IPS-18c (cell line): ENCODE data around the gene MYRF.

Experiments
- H3K4me3 ChIP-seq: 2 replicates; pipeline ENCODE4 v1.7.0; 2013; ENCODE audit warnings: low read depth, mild to moderate bottlenecking, low read length, moderate library complexity; ENCODE audit not compliant: insufficient read depth
- H3K9me3 ChIP-seq: one replicate; pipeline ENCODE4 v1.6.1; 2013; ENCODE audit warnings: mild to moderate bottlenecking, low read length, moderate library complexity; ENCODE audit not compliant: control insufficient read depth, insufficient read depth

MYRF gene

DNA sequence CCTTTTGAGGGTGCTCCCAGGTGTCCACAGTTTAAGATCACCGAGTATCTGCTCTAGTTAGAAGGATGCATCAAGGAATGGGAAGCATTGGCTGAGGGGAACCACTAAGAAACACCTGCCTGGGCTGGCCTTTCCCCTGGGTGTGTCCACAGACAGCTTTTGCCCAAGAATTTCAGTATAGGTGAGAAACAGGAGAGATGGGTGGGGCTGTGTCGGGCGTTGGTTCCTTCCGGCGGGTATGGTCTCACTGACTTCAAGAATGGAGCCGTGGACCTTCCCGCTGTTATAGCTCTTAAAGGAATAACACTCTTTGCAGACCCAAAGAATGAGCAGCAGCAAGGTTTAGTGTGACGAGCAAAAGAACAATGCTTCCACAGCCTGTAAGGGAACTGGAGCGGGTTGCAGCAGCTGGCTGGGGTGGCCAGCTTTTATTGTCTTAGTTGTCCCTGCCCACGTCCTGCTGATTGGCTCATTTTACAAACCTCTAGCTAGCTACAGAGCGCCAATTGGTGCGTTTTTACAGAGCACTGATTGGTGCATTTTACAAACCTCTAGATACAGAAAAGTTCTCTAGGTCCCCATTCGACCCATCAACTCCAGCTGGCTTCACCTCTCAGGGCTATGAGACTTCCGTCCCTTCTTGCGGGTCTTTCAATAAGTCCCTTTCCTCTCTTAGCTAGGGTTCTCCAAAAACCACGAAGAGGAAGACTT, 62.0 kb downstream of the MYRF start:
- no peaks in the 10 kb centered on the region for H3K9me3 ChIP-seq
- H3K4me3 ChIP-seq = peak overlapping the region; percentile 95

DNA sequence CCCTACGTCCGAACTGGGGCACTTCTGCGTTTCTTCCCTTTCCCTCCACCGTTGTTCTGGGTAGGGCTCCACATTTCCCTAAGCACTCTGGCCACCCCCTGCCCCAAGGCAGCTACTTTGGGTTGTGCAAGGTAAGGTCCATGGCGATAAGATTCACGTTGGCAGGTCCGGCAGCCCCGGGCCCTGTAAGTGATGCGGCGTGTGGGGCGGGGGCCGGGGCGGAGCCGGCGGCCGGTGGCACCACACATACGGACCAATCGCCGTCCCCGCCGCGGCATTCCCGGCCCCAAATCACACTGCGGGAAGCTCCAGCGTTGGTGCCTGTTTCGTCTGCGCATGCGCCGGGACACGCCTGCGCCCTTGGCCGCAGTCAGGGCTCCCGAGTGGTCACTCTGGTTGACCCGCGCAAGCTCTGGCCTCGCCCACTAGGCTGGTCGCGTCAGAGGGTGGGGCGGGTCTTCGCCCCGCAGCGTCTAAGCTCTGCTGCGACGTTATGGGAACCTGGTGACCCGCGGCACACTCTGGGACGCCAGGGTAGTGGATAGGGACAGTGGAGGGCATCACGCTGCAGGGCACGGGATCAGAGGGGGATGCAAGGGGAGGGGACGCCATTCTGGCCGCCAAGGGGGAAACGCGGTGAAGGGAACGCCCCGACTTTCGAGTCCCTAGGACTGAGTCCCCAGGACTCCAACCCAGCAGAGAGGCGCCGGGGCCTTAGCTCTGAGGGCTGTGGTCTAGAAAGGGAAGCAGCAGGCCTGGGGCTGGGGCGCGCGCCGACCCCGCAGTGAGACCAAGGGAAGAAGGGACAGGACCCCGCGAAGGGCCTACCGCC, 62.7 kb downstream of the MYRF start:
- Histone ChIP-seq H3K4me3 (peak overlapping the region; percentile 95), H3K9me3 (no peaks in the 10 kb centered on the region)

DNA sequence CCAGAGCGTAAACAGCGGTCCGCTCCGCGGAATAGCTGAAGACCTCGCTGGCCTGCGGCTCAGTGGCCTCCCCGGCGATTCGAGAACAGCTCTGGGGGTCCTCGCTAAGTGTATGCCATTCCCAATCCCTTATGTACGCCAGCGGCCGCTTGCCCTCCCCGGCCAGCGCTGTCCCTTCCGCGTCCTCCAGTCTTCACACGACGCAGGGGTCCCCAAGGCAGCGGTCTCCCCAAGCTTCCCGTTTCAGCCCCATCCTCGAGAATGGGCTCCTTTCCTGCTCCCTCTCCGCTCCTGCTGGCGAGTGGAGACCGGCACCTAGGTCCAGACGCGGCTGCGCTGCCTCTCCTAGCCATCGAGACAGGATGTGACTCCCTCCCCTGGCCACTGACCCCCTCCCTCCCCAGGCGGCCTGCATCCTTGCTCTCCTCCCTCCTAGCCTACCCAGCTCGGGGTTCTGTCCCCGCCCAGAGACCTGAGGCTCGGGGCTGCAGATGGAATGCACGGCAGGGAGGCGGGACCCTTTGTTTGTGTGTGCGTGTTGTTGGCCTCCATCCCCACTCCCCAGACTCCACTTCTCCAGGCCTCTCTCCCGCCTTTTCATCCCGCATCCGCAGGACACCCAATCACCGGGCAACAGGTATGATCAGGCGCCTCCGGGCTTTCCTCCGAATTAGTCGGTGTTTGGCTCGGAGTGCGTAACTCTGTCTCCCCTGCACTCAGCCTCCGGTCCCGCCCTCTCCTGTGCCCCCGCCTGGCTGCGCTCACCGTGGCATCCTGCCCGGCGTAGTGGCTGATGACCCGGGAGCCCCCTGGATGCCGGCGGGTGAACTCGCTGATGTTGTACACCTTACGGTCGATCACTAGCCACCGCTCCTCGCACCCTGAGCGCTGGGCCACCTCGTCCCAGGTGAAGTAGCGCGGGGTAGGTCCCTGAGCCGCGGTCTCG, 63.6 kb downstream of the MYRF start:
- H3K9me3 ChIP-seq = no peaks in the 10 kb centered on the region
- H3K4me3 ChIP-seq = peak overlapping the region; percentile 95

DNA sequence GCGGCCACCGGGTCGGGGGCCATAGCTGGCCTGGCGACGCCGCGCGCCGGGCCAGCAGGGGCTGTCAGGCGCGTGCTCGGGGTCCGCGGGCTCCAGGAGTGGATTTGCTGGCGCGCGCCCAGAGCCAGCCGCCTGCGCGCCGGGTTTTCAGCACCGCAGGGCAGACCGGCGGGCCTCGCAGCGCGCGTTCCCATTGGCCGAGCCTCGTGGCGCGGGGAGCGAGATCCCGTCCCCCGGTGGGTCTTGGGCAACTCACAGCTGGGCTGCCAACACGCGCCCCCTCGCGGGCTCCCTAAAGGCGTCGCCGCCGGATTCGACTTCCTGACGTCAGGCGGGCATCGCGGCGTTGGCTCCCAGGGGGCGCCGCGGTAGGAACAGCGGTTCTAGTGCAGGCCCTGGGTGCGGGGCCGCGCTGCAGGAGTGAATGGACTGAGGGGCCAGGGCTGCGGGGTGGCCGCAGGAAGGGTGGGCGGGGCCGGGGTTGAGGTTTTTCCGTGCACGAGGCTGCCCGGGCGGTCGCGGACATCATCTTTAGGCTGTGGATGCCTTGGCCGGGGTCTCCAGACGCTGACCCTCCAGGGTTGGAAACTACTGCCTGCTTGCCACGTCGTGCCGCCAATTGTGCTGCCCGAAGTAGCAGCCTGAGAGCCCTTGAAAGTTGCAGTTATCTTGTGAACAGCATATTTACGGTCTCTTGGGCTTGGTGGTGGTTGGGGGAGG, 64.5 kb downstream of the MYRF start, which contains the start of gene FADS1:
Gene FADS1 (minus strand): TSS at position 268 of the 720 bp plus-strand sequence. CDS start 74 bp downstream, at position 194.
- Histone ChIP-seq H3K9me3 (no peaks in the 10 kb centered on the region), H3K4me3 (peak within 1 kb of the TSS; percentile 95)

DNA sequence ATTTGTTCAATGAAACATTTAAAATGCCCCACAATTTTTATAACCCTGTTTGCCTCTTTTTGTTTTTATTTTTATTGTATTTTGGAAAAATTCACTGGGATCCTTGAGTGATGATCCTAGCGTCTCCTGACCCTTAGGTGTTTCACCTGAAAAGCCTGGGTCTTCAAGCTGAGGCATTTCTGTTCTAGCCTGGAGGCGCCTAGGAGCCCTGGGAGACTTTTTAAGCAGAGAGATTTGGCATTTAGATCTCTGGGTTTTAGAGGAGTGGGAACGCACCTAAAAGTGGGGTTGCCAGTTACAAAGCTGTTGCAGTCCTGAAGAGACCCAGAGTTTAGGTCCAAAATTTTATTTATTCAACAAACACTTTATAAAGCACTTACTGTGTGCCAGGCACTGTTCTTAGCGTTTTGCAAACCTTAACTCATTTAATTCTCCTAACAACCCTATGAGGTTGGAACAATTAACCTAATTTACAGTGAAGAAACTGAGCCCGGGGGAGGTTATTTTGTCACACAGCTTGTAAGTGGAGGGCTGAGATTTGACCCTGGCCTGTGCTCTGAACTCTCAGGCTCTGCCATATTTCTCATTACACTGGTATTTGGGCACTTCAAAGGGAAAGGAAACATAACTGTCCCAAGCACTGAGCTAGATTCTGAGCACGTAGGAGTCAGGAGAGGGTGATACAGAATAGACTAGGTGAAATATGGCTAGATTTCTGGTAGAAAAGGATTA, 65.2 kb downstream of the MYRF start:
- no peaks in the 10 kb centered on the region for H3K9me3 ChIP-seq
- H3K4me3 ChIP-seq = peak overlapping the region; percentile 95

DNA sequence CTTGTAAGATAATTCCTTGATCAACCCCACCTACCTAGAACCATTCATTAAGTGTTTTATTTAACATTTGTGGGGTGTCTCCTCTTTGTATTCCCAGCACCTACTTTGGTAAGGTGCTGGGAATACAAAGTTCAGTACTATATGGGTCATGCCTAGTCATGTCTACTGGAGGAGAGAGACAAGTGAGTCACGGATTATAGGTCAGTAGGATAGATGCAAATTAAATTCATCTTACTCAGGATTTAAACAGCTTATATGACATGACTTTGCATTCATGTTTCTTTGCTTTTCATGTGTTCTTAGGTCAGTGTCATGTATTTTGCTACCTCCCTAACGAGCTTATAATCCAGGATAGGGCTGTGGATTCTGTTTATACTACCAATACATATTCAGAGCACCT, 67.7 kb downstream of the MYRF start:
- Histone ChIP-seq H3K9me3 (no peaks in the 10 kb centered on the region), H3K4me3 (no peak overlapping the region)

DNA sequence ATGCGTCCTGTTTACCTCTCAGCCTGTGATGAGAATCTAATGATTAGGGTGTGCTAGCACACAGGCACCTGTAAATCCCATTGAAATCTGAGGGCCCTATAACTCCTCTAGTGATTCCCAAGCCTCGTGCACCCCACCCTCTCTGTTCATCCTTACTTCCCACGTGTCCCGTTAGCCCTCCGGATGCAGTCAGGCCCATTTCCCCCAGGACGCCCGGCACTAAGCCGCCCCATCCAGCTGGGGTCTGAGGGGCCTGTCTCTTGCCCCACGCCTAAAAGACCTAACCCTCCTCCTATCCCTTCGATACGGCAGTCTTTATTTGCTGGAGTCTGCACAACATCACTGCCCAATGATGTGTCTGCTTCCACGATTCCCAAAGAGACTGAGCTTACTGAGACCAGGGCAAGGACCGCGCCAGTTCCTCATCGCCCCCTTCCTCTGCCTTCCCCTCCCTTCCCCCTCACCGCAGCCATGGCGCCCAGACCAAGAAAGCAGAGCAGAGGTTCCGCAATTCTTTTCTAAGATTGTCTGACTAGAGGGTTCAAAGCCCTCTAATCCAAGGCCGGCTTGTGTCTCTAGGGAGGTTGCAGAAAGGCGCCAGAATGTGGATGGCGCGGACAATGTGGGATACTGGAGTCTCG, 74.6 kb downstream of the MYRF start:
- H3K4me3 ChIP-seq = peak overlapping the region; percentile 93
- no peaks in the 10 kb centered on the region for H3K9me3 ChIP-seq

DNA sequence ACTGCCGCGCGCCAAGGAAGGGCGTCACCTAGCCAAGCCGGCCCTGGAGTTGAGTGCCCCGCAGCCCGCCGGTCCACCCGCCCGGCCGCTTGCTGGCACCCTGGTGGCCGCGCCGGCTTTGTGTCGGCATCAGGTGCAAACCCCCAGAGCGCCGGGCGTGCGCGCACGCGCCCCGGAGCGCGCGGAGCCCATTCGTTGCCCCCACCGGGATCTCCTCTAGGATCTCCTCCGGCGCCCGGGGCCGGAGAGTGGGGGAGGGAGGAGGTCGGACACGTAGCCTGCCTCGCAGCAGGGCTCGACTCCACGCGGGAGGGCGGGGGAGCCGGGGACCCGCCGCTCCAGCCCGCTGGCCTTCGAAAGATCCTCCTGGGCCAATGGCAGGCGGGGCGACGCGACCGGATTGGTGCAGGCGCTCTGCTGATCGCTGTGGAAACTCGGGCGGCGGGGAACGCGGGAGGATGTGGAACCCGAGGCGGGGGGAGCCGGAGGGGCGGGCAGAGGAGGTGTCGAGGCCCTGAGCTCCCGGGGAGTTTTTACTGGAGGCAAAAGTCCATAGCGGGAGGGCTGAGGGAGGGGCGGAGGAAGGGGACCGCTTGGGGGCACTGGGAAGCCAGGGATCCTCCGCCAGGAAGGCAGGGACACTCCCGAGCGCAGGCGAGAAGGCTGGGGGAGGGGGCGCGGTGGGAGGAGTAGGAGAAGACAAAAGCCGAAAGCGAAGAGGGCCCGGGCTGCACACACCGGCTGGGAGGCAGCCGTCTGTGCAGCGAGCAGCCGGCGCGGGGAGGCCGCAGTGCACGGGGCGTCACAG, 75.3 kb downstream of the MYRF start, which contains the start of gene FADS2:
Gene FADS2 (plus strand): TSS at position 730 of the 808 bp plus-strand sequence. CDS start 91 bp downstream, outside the sequence.
- H3K9me3 ChIP-seq = no peaks in the 10 kb centered on the region
- H3K4me3 ChIP-seq = peak within 1 kb of the TSS; percentile 93

DNA sequence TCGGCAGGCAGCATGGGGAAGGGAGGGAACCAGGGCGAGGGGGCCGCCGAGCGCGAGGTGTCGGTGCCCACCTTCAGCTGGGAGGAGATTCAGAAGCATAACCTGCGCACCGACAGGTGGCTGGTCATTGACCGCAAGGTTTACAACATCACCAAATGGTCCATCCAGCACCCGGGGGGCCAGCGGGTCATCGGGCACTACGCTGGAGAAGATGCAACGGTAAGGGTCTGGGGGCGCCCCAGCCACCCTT, 75.9 kb downstream of the MYRF start:
- Histone ChIP-seq H3K9me3 (no peaks in the 10 kb centered on the region), H3K4me3 (peak overlapping the region; percentile 93)

DNA sequence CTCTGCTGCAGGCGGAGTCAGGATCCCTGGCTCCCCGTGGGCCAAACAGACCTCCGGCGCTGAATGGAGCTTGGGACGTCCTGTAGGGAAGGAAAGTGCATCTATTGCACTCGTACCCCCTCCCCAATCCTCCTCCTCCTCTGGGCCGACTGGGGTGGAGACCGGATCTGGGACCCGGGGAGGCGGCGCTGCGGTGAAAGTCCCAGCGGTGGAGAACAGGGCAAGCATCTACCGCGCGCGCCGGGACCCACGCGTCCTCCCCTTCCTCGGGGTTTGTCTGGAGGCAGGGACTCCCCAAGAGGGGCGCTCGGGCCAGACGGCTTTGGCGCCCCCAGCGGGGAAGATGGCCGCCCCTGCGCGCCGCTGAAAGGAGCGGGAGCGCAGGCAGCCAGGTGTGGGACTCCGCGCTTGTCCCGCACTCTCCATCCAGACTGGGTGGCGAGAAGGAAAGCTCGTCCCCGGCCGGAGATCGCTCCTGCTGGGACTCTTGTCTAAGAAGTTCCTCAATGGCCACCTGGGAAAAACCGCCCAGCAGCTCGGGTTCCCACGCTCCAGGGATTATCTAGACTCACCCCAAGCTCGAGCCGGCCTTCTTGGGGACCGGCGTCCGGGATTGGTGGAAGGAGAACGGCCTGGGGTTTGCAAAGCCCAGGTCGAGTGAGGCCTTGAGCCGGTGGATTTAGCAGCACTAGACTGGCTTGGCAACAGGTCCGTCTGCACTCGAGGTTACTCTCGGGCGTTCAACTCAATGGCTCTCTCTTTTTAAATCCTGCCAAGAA, 76.4 kb downstream of the MYRF start:
- Histone ChIP-seq H3K9me3 (no peaks in the 10 kb centered on the region), H3K4me3 (peak overlapping the region; percentile 93)

DNA sequence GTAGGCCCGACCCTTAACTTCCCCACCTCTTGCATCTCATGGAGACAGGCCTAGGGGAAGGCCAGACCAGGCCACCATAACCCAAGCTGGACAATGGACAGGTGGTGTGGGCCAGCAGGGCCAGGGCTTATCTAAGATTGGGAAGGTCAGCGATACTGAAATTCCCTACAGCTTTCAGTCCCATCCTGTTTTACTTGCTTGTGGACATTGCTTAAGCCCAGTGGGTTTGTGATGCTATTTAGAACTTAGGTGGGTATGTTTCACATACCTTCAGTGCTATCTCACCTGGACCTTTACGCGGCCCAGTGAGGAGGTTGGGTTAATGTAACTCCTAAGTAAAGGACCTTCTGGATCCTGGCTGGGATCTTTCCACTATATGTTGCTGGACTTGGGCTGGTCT, 77.4 kb downstream of the MYRF start:
- H3K4me3 ChIP-seq = peak overlapping the region; percentile 93
- H3K9me3 ChIP-seq = no peaks in the 10 kb centered on the region

DNA sequence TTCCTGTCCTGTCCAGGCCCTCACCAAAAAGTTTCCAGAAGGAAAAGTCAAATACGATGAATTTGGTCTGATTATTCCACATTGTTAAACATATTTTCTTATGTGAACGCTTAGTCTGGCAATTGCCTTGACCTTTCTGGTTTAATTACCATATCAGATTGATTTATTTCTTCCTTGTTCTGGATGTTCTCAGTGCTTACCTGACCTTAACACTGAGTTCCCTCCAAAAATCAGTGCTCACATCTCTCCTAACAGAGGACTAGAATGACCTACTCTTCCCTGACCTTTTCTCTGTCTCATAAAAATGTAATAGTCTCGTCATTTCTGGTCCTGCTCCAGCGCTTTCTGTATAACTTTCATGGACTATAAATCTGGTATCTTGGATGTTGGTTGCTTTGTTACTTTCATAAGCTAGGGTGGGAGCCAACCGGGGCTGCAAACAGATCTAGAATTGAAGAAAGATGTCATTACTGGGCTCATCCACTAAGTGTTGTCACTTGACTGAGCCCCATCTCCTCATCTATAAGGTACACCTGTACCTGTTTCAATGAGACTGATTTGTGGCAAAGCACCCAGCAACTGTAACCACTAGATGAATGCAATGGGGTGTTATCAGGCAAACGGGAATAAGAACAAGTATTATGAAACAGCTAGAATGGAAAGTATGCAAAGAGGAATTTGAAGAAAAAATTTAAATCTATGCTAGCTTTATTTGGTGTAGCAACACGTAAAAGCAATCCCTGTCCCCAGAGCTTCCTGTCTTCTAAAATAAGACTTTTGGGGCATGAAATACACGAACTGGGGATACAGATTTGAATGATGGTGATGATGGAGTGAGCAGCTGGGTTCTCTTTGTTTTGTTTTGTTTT, 78.0 kb downstream of the MYRF start:
- Histone ChIP-seq H3K9me3 (no peaks in the 10 kb centered on the region), H3K4me3 (peak overlapping the region; percentile 93)

DNA sequence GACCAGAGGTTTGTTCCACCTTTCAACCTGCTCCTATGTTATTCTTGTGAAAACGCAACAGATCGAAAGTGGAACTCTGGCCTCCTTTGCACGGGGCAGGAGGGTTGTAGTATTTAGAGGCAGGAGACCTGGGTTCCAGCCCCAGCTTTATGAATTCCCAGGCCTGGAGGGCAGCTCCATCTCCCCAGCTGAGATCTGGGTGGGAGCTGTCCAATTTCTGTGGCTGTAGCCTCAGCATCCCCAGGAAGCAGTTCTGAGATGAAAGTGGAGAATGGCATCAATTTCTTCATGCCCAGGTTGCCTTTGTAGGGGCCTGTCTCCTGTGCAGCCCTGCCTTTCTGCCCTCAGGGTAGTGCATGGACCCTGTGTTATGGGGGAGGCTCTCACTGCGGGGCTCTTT, 79.8 kb downstream of the MYRF start:
- no peak overlapping the region for H3K4me3 ChIP-seq
- no peaks in the 10 kb centered on the region for H3K9me3 ChIP-seq

DNA sequence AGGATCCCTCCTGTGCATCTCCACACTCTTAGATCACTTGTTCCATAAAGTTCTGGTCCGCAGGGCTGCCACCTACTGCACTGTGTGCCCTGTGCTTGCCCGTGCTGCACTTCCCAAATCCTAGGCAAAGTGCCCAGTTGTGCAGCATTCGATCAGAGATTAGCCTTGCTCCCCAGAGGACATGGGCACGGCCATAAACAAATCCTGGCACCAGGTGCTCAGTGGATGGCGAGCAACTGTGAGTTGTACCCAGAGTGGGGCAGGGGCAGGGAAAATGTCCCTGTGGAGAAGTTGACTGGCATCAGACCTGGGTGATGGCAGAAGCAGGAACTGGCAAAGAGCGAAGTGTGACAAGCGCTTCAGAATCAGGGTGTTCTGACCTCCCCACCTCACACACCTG, 80.3 kb downstream of the MYRF start:
- H3K4me3 ChIP-seq = no peak overlapping the region; the same call in 1 of the 2 replicates
- H3K9me3 ChIP-seq = no peaks in the 10 kb centered on the region
